ENCODE measurements around the gene PTH1R.

DNA sequence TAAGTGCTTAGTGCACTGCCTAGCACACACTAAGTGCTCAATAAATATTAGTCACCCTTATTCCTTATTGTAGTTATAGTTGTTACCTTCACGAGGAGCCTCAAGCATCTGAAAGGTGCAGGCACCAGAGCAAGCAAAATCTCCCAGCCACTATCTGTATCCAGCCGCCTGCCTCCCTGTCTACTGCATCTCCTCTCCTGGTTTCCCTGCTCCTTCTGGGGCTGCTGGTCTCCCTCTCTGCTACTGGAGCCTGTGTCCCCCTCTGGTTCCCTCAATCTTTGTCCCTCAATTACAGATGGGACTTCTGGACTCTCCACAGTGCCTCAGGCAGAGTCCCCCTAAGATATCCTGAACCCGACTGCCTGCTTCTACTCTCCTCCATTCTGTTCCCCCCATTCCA is 33.1 kb upstream of the PTH1R start:
- TF ChIP-seq CTCF (optimal IDR thresholded peaks at IDR 0.05 in 1 of 3, IDR thresholded peaks at IDR 0.05 in 1 of 3, conservative IDR thresholded peaks at IDR 0.05 in 1 of 3; ENCODE audit: extremely low read depth in 1 of 3, insufficient read depth in 2 of 3, low read length in 3 of 3) (no peak), EZH2 (IDR thresholded peaks at IDR 0.05; ENCODE audit: low read length) (no peak)
